ENCODE results near the gene MAML3.

The MAML3 gene

GRCh38 chr4:139813881-139814280 lies 340.1 kb downstream of the MAML3 start:
- no peak for DNase-seq (ENCODE audit: low read depth in 2 of 2)

- DNase-seq (ENCODE audit: low read depth in 2 of 2), result no peak
These were observed 343.3 kb downstream of the MAML3 start for GRCh38 chr4:139810710-139811109.

- no peak for DNase-seq (ENCODE audit: low read depth in 2 of 2)
These were observed 344.2 kb downstream of the MAML3 start for GRCh38 chr4:139809757-139810140.

- DNase-seq (ENCODE audit: low read depth in 2 of 2), result no peak
These were observed 344.9 kb downstream of the MAML3 start for GRCh38 chr4:139808808-139809756.

GRCh38 chr4:139808381-139808807 lies 345.6 kb downstream of the MAML3 start:
- no peak for DNase-seq (ENCODE audit: low read depth in 2 of 2)

- DNase-seq (ENCODE audit: low read depth in 2 of 2), result no peak
These were observed 346.5 kb downstream of the MAML3 start for GRCh38 chr4:139807483-139807882.

GRCh38 chr4:139806929-139807328 lies 347.1 kb downstream of the MAML3 start:
- DNase-seq (ENCODE audit: low read depth in 2 of 2), result no peak

- no peak for DNase-seq (ENCODE audit: low read depth in 2 of 2)
These were observed 351.1 kb downstream of the MAML3 start for GRCh38 chr4:139802931-139803330.

GRCh38 chr4:139802488-139802887 lies 351.5 kb downstream of the MAML3 start:
- DNase-seq (ENCODE audit: low read depth in 2 of 2), result no peak

- no peak for DNase-seq (ENCODE audit: low read depth in 2 of 2)
These were observed 352.1 kb downstream of the MAML3 start for GRCh38 chr4:139801895-139802294.

GRCh38 chr4:139800082-139800481 lies 353.9 kb downstream of the MAML3 start:
- DNase-seq (ENCODE audit: low read depth in 2 of 2), result no peak

GRCh38 chr4:139799615-139800014 lies 354.4 kb downstream of the MAML3 start:
- DNase-seq (ENCODE audit: low read depth in 2 of 2), result no peak

GRCh38 chr4:139798456-139798855 lies 355.5 kb downstream of the MAML3 start:
- DNase-seq (ENCODE audit: low read depth in 2 of 2), result no peak

- DNase-seq (ENCODE audit: low read depth in 2 of 2), result no peak
These were observed 356.7 kb downstream of the MAML3 start for GRCh38 chr4:139797287-139797686.

- no peak for DNase-seq (ENCODE audit: low read depth in 2 of 2)
These were observed 358.3 kb downstream of the MAML3 start for GRCh38 chr4:139795527-139796314.

- DNase-seq (ENCODE audit: low read depth in 2 of 2), result no peak
These were observed 359.6 kb downstream of the MAML3 start for GRCh38 chr4:139794158-139794954.

GRCh38 chr4:139791681-139792080 lies 362.3 kb downstream of the MAML3 start:
- DNase-seq (ENCODE audit: low read depth in 2 of 2), result no peak

- DNase-seq (ENCODE audit: low read depth in 2 of 2), result no peak
These were observed 363.7 kb downstream of the MAML3 start for GRCh38 chr4:139790291-139790690.

GRCh38 chr4:139789096-139789654 lies 364.8 kb downstream of the MAML3 start:
- no peak for DNase-seq (ENCODE audit: low read depth in 2 of 2)

GRCh38 chr4:139786494-139787354 lies 367.3 kb downstream of the MAML3 start:
- no peak for DNase-seq (ENCODE audit: low read depth in 2 of 2)

GRCh38 chr4:139785356-139785755 lies 368.6 kb downstream of the MAML3 start:
- no peak for DNase-seq (ENCODE audit: low read depth in 2 of 2)
